Ishikawa (cell line): ENCODE data around the gene KLHDC10.

ENCODE experiments used
- CEBPB ChIP-seq: IDR thresholded peaks from 2 replicates; pipeline ENCODE4 v1.6.1; 2012
- TAF1 ChIP-seq: IDR thresholded peaks from 2 replicates; pipeline ENCODE4 v1.6.1; 2012; ENCODE audit warnings: low read depth, mild to moderate bottlenecking
- TEAD4 ChIP-seq: IDR thresholded peaks from 2 replicates; pipeline ENCODE4 v1.6.1; 2012

DNA sequence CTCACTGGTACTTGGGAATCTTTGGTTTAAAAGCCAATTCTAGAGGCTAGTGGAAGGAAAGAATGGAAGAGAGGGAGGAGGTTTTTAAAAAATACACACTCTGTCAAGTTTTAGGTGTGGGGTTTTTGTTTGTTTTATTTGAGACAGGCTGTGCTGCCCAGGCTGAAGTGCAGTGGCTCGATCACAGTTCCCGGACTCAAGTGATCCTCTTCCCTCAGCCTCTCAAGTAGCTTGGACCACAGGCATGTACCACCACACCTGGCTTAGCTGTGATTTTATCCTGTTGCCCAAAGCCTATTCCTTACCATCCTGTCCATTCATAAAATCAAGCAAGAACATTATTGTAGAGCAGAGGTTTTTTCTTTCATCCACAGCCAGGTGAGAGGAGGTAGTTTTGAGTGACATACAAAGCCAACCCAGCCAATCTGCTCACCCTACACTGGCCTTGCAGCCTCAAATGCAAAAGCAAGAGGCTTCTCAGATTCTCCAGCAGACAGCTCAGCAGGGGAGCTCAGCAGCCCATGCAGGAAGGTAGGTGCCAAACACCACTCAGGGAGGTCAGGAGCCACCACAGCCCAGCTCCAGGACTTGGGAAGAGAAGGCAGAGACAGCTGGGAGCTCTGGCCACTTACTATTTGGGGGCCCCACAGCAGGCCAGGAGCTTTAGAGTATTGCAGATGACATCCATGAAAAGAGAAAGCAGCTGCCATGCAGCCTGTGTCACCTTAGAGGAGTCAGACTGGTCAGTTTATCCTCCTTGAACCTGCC lies 69.0 kb downstream of the KLHDC10 start:
- TF ChIP-seq TAF1 (no peak), CEBPB (no peak), TEAD4 (no peak)
